ENCODE results near the gene KRTAP10-7. TPM values are rescaled to one million over a fixed set of nuclear protein-coding genes. Genes with fewer than 3 reads are reported as not detected.

Gene KRTAP10-7
- total RNA-seq, 3 donors from 2014 or later (not counting 1 experiment from before 2014, with no cell fraction given): not detected

- DNase-seq (no peak), ATAC-seq (no peak)
- Mint-ChIP-seq H3K4me1 (peaks cover 25 to 44% of the 10 kb centered on the region in 2 donors), H3K9me3 (peaks cover 2 to 18% of the 10 kb centered on the region in 2 donors), H3K27me3 (ENCODE audit: low read depth in 2 of 2) (peaks cover 0 to 2% of the 10 kb centered on the region in 2 donors), H3K36me3 (peaks cover 17% of the 10 kb centered on the region), H3K4me3 (no peak overlapping the region), H3K27ac (no peak overlapping the region)
- TF ChIP-seq, protein P1, sequence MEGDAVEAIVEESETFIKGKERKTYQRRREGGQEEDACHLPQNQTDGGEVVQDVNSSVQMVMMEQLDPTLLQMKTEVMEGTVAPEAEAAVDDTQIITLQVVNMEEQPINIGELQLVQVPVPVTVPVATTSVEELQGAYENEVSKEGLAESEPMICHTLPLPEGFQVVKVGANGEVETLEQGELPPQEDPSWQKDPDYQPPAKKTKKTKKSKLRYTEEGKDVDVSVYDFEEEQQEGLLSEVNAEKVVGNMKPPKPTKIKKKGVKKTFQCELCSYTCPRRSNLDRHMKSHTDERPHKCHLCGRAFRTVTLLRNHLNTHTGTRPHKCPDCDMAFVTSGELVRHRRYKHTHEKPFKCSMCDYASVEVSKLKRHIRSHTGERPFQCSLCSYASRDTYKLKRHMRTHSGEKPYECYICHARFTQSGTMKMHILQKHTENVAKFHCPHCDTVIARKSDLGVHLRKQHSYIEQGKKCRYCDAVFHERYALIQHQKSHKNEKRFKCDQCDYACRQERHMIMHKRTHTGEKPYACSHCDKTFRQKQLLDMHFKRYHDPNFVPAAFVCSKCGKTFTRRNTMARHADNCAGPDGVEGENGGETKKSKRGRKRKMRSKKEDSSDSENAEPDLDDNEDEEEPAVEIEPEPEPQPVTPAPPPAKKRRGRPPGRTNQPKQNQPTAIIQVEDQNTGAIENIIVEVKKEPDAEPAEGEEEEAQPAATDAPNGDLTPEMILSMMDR (IDR thresholded peaks at IDR 0.05): no peak
- Histone ChIP-seq H3K27me3 (ENCODE audit: control insufficient read depth, insufficient read depth, low read length) (no peaks in the 10 kb centered on the region), H3K4me3 (ENCODE audit: low read length) (no peak overlapping the region), H3K9me3 (ENCODE audit: control insufficient read depth, insufficient read depth, low read length) (peaks cover 19% of the 10 kb centered on the region), H3K36me3 (ENCODE audit: control insufficient read depth, insufficient read depth, low read length) (no peaks in the 10 kb centered on the region), H3K27ac (ENCODE audit: low read length) (no peak overlapping the region), H3K4me1 (ENCODE audit: control insufficient read depth, insufficient read depth, low read length) (peaks cover 31% of the 10 kb centered on the region)
- WGBS (ENCODE audit: insufficient coverage): 88% methylated on average over 5 of the region's 8 CpGs
- intact Hi-C loops (cut with micrococcal nuclease): no loop called here
Measured at GRCh38 chr21:44615466-44615865, 15.1 kb downstream of the KRTAP10-7 start.

DNA sequence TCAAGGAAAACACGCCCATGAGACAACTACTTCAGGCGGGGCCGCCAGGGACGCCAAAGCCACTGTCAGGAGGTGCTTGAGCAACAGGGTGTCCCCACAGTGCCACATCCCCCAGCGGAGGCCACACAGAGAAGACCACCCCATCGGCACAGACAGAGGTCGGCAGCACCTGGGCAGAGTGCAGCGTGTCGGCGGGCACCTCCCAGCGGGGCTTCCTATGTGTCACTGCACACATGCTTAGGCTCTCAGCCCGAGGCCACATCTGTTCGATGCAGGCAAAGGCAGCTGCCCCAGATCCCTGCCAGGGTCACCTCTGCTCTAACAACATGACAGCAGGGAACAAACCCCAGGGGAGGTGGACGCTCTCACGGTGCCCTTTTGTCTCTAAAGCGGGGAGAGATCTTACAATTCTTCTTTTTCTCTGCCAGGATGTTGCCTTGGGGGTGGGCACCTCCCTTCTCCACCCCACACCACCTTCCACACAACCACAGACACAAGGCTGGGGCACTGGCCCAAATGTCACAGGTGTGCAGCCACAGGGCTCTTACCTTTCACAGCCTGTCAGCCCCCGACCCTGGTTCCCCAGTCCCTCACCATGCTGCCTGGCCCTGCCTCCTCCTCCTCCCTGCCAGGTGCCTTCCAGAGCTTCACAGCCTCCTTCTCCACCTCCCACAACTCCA is 15.7 kb downstream of the KRTAP10-7 start:
- H3K9me3 Mint-ChIP-seq: peaks cover 5 to 21% of the 10 kb centered on the region in 2 donors
- peak overlapping the region in 1 of 2 donors; percentile 95 for H3K27ac Mint-ChIP-seq
- no peak overlapping the region for H3K27ac ChIP-seq (ENCODE audit: low read length)
- intact Hi-C loops (cut with micrococcal nuclease): no loop called here
- no peak overlapping the region for H3K4me3 Mint-ChIP-seq
- H3K27me3 ChIP-seq (ENCODE audit: control insufficient read depth, insufficient read depth, low read length): no peaks in the 10 kb centered on the region
- H3K9me3 ChIP-seq (ENCODE audit: control insufficient read depth, insufficient read depth, low read length): peaks cover 14% of the 10 kb centered on the region
- ATAC-seq (no peak), DNase-seq (no peak)
- peaks cover 31% of the 10 kb centered on the region for H3K4me1 ChIP-seq (ENCODE audit: control insufficient read depth, insufficient read depth, low read length)
- H3K36me3 ChIP-seq (ENCODE audit: control insufficient read depth, insufficient read depth, low read length): no peaks in the 10 kb centered on the region
- peaks cover 22% of the 10 kb centered on the region for H3K36me3 Mint-ChIP-seq
- no peak overlapping the region for H3K4me3 ChIP-seq (ENCODE audit: low read length)
- 89% methylated on average over 17 of the region's 17 CpGs for WGBS (ENCODE audit: insufficient coverage)
- H3K4me1 Mint-ChIP-seq: peaks cover 29 to 47% of the 10 kb centered on the region in 2 donors
- peaks cover 0 to 2% of the 10 kb centered on the region in 2 donors for H3K27me3 Mint-ChIP-seq (ENCODE audit: low read depth in 2 of 2)
- TF ChIP-seq, protein P1 (IDR thresholded peaks at IDR 0.05): no peak

DNA sequence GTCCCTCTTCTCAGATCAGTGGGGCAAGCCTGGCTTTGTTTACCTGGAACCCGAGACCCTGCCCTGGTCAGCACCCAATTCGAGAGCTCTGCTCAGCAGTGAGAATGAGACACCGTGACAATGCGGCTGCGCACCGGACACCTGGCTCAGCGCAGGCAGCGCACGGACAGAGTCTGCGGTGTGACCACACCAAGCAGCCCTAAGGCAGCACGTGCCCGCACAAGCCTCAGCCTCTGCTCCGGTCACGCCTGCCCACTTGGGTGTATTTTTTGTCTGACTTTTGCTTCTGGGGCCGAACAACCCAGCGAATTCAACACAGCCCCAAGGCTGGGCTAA is 16.2 kb downstream of the KRTAP10-7 start:
- intact Hi-C loops (cut with micrococcal nuclease): no loop called here
- Histone ChIP-seq H3K9me3 (ENCODE audit: control insufficient read depth, insufficient read depth, low read length) (peaks cover 9% of the 10 kb centered on the region), H3K4me1 (ENCODE audit: control insufficient read depth, insufficient read depth, low read length) (peaks cover 31% of the 10 kb centered on the region), H3K27ac (ENCODE audit: low read length) (no peak overlapping the region), H3K36me3 (ENCODE audit: control insufficient read depth, insufficient read depth, low read length) (no peaks in the 10 kb centered on the region), H3K27me3 (ENCODE audit: control insufficient read depth, insufficient read depth, low read length) (no peaks in the 10 kb centered on the region), H3K4me3 (ENCODE audit: low read length) (no peak overlapping the region)
- peak overlapping the region in 1 of 2 donors; percentile 95 for H3K27ac Mint-ChIP-seq
- H3K36me3 Mint-ChIP-seq: peaks cover 22% of the 10 kb centered on the region
- WGBS (ENCODE audit: insufficient coverage): 90% methylated on average over 16 of the region's 16 CpGs
- H3K4me1 Mint-ChIP-seq: peaks cover 29 to 47% of the 10 kb centered on the region in 2 donors
- peaks cover 5 to 18% of the 10 kb centered on the region in 2 donors for H3K9me3 Mint-ChIP-seq
- no peak for DNase-seq
- no peak overlapping the region for H3K4me3 Mint-ChIP-seq
- ATAC-seq: no peak
- H3K27me3 Mint-ChIP-seq (ENCODE audit: low read depth in 2 of 2): peaks cover 0 to 2% of the 10 kb centered on the region in 2 donors
- TF ChIP-seq, protein P1 (IDR thresholded peaks at IDR 0.05): no peak

All from natural killer cell (primary cell).